MM.1S (cell line): Measurements from ENCODE around the gene CIPC.

Experiments used
- DNase-seq: peaks from one replicate; pipeline ENCODE4 v3.0.0-alpha.2; 2015
- H2AFZ ChIP-seq: fragments of 300-600 bp; sonication (generic); 2 replicates; pipeline ENCODE4 v1.6.0; 2016; ENCODE audit warnings: antibody characterized with exemption, low read length
- H3F3A ChIP-seq: fragments of 300-600 bp; sonication (generic); 2 replicates; pipeline ENCODE4 v1.6.1; 2016; ENCODE audit warnings: mild to moderate bottlenecking, antibody characterized with exemption, low read length, moderate library complexity, mixed read lengths; ENCODE audit not compliant: insufficient read depth
- H3K27ac ChIP-seq: fragments of 300-600 bp; sonication (generic); 2 replicates; pipeline ENCODE4 v1.5.1; 2016; ENCODE audit warnings: mild to moderate bottlenecking, low read length
- H3K27me3 ChIP-seq: fragments of 300-600 bp; sonication (generic); replicated peaks from 2 replicates; pipeline ENCODE4 v1.6.0; 2016; ENCODE audit warnings: low read length; ENCODE audit not compliant: insufficient read depth
- H3K36me3 ChIP-seq: fragments of 300-600 bp; sonication (generic); replicated peaks from 2 replicates; pipeline ENCODE4 v1.6.1; 2016; ENCODE audit warnings: mild to moderate bottlenecking, low read length, mixed read lengths; ENCODE audit not compliant: insufficient read depth
- H3K4me1 ChIP-seq: fragments of 300-600 bp; sonication (generic); 2 replicates; pipeline ENCODE4 v1.6.1; 2016; ENCODE audit warnings: low read length, mixed read lengths
- H3K4me2 ChIP-seq: fragments of 300-600 bp; sonication (generic); 2 replicates; pipeline ENCODE4 v1.6.0; 2016; ENCODE audit warnings: low read depth, low read length
- H3K4me3 ChIP-seq: fragments of 300-600 bp; sonication (generic); 2 replicates; pipeline ENCODE4 v1.5.1; 2016; ENCODE audit warnings: low read length, mixed read lengths
- H3K79me2 ChIP-seq: fragments of 300-600 bp; sonication (generic); 2 replicates; pipeline ENCODE4 v1.6.1; 2016; ENCODE audit warnings: mixed run types, low read length, mixed read lengths
- H3K9ac ChIP-seq: fragments of 300-600 bp; sonication (generic); 2 replicates; pipeline ENCODE4 v1.6.1; 2016; ENCODE audit warnings: low read length, mixed read lengths
- H3K9me2 ChIP-seq: fragments of 300-600 bp; sonication (generic); replicated peaks from 2 replicates; pipeline ENCODE4 v1.6.1; 2016; ENCODE audit warnings: mild to moderate bottlenecking, low read length, mixed read lengths; ENCODE audit not compliant: insufficient read depth
- H3K9me3 ChIP-seq: fragments of 300-600 bp; sonication (generic); replicated peaks from 2 replicates; pipeline ENCODE4 v1.6.1; 2016; ENCODE audit warnings: mild to moderate bottlenecking, low read length, mixed read lengths; ENCODE audit not compliant: insufficient read depth
- H4K20me1 ChIP-seq: fragments of 300-600 bp; sonication (generic); 2 replicates; pipeline ENCODE4 v1.6.1; 2016; ENCODE audit warnings: mild to moderate bottlenecking, low read length, moderate library complexity, mixed read lengths; ENCODE audit not compliant: insufficient read depth
- EZH2 ChIP-seq: fragments of 300-600 bp; sonication (generic); optimal IDR thresholded peaks from 2 replicates; pipeline ENCODE3; 2017; ENCODE audit warnings: low read depth, mild to moderate bottlenecking, antibody characterized with exemption, low read length, mixed read lengths
- EZH2phosphoT487 ChIP-seq: fragments of 300-600 bp; sonication (generic); IDR thresholded peaks from 2 replicates; pipeline ENCODE4 v1.6.1; 2018; ENCODE audit warnings: antibody characterized with exemption, low read length
- TF ChIP-seq, protein P1 (sequence below): fragments of 300-600 bp; sonication (generic); IDR thresholded peaks from 2 replicates; pipeline ENCODE4 v1.5.1; 2016; ENCODE audit warnings: antibody characterized with exemption, low read length, mixed read lengths

Gene CIPC

DNA sequence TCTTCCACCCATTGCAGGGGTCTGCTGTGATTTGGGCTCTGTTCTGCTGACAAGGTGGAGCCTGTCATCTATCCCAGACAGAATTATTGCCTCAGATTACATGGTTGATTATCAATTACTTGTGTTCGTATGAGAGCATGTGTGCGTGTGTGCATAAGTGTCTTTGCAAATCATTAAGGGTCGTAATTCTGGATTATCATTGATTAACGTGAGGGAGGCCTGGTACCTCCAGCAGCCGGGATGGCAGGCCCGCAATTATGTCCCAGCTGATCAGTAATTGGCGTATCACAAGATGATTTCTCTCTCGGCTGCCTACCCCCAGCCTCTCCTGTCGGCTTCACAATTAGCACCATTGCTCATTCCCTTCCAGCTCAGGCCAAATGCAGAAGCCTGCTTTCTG, 39.9 kb upstream of the CIPC start:
- Histone ChIP-seq H3K27me3 (no peaks in the 10 kb centered on the region), H3F3A (no peaks in the 10 kb centered on the region), H3K4me2 (no peak overlapping the region), H2AFZ (no peak overlapping the region), H3K9me3 (no peaks in the 10 kb centered on the region), H3K4me3 (no peak overlapping the region), H3K9ac (no peak overlapping the region), H3K4me1 (0 out of 2 replicates have a peak, but pooled peaks cover under 1% of the 10 kb centered on the region), H3K79me2 (no peaks in the 10 kb centered on the region), H3K27ac (no peak overlapping the region), H3K36me3 (no peaks in the 10 kb centered on the region), H3K9me2 (no peaks in the 10 kb centered on the region), H4K20me1 (no peaks in the 10 kb centered on the region)
- TF ChIP-seq EZH2 (no peak), EZH2phosphoT487 (no peak)
- TF ChIP-seq, protein P1, sequence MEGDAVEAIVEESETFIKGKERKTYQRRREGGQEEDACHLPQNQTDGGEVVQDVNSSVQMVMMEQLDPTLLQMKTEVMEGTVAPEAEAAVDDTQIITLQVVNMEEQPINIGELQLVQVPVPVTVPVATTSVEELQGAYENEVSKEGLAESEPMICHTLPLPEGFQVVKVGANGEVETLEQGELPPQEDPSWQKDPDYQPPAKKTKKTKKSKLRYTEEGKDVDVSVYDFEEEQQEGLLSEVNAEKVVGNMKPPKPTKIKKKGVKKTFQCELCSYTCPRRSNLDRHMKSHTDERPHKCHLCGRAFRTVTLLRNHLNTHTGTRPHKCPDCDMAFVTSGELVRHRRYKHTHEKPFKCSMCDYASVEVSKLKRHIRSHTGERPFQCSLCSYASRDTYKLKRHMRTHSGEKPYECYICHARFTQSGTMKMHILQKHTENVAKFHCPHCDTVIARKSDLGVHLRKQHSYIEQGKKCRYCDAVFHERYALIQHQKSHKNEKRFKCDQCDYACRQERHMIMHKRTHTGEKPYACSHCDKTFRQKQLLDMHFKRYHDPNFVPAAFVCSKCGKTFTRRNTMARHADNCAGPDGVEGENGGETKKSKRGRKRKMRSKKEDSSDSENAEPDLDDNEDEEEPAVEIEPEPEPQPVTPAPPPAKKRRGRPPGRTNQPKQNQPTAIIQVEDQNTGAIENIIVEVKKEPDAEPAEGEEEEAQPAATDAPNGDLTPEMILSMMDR: no peak
- DNase-seq: no peak

DNA sequence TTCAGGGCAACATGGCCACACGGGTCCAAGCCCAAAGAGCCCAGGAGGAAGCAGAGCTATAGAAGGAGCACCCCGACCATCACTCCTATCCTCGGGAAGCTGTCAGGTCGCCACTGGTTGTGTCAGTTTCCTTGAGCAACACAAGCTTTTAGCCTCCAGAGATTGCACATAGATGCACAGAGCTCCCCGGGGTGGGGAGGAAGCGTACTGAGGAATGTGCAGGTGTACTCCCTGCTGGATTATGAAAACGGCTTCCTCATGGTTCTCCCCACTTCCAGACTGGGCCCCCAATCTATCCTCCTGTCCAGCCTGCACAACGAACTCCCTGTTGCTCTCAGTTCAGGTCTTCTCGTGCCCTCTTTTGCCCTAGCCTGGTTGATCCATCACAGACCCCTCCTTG, 39.3 kb upstream of the CIPC start:
- Histone ChIP-seq H3K27ac (no peak overlapping the region), H3K4me2 (no peak overlapping the region), H3K27me3 (no peaks in the 10 kb centered on the region), H4K20me1 (no peaks in the 10 kb centered on the region), H3K4me1 (no peaks in the 10 kb centered on the region), H3K9ac (no peak overlapping the region), H2AFZ (no peak overlapping the region), H3K9me2 (no peaks in the 10 kb centered on the region), H3K79me2 (no peaks in the 10 kb centered on the region), H3K36me3 (no peaks in the 10 kb centered on the region), H3K4me3 (no peak overlapping the region), H3K9me3 (no peaks in the 10 kb centered on the region), H3F3A (no peaks in the 10 kb centered on the region)
- TF ChIP-seq EZH2phosphoT487 (no peak), EZH2 (no peak)
- TF ChIP-seq, protein P1: no peak
- no peak for DNase-seq

DNA sequence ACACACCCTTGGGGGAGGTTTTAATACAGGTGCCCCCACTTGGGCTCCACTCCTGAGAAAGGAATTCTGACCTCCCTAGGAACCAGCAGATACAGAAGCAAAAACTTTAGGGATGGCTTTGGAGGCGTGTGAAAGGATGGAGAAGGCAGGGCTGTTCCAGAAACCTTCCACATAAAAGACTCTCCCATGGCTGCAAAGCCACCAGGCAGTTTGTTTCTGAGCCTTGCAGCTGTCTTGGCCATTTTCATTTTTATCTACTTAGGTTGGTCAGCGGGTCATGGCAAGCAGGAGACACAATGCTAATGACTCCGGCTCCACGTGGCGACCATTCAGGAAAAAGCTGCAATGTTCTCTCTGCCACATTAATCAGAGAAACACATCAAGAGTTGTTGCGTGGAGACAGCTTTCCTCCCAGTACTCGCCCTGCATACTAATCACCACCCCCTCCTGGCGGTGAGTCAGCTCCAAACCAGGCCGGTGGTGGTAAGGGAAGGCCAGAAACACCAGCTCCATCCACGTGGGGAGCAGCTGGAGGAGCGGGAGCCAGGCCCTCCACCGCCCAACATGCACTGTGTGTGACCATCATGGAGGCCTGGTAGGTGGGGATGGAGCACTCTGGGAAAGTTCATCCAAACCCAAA, 38.7 kb upstream of the CIPC start:
- Histone ChIP-seq H3K79me2 (no peaks in the 10 kb centered on the region), H2AFZ (no peak overlapping the region), H3K4me2 (no peak overlapping the region), H4K20me1 (no peaks in the 10 kb centered on the region), H3K36me3 (no peaks in the 10 kb centered on the region), H3K4me3 (no peak overlapping the region), H3K27ac (no peak overlapping the region), H3K27me3 (no peaks in the 10 kb centered on the region), H3K9me2 (no peaks in the 10 kb centered on the region), H3K4me1 (no peaks in the 10 kb centered on the region), H3K9me3 (no peaks in the 10 kb centered on the region), H3F3A (no peaks in the 10 kb centered on the region), H3K9ac (no peak overlapping the region)
- no peak for DNase-seq
- TF ChIP-seq, protein P1: no peak
- TF ChIP-seq EZH2phosphoT487 (no peak), EZH2 (no peak)
